NCI-H2081 (cell line): ENCODE measurements around the gene ABR.
"Not testable (repeated sequence)": the region's sequence is repeated elsewhere in the genome, so short reads cannot be mapped to it uniquely, and the experiment has no call there.

Experiments
- DNase-seq, 2 experiments: peaks; one replicate each; lab custom pipeline; 2025; lab: John Stamatoyannopoulos, UW

The ABR gene

DNA sequence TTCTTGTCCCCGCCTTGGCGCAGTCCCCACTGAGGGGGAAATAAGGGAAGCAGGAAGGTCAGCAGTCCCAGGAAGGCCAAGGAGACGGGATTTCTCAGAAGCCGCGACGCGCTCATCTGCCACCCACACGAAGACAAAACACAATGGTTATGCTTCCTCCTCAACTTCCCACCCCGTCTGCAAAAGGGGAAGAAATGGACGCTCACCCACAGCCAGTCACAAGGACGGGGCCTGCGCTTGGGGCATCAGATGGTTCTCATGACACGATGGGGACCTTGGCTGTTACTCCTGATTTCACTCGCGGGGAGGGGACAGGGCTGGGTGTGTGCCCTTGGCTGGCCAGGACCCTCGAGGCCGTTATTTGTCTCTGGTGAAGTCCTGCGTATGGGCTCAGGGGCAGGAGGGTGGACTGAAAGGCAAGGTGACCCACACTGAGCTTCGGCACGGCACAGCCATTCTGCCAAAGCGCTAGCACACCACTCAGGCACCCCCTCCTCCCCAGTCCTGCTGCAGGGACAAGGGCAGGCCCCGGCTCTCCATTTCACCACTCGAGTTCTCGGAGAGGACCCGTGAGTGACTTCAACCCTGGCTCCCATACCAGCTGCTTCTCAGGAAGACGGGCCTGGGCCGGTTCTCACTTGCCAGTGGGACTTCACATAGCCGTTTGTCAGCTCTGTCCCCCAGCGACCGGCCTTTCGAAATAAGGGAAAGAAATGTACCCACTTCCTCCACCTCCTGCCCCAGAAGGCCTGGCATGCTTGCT is 84.5 kb downstream of the ABR start:
- DNase-seq = no peak

DNA sequence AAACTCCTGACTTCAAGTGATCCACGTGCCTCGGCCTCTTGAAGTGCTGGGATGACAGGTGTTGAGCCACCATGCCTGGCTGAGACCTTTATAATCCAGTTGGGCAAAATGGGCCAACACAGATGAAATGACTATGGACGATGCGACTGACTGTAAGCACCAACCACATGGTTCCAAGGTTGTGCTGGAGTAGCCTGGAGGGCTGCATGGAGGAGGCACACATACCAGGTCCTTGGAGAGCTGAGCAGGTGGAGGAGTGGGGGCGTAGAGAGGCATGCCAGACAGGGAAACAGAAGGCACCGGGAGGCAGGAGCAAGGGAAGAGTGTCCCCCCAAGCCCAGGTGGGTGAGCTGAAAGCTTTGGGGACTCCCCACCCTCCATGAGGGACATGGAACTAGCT is 85.2 kb downstream of the ABR start:
- no peak for DNase-seq

DNA sequence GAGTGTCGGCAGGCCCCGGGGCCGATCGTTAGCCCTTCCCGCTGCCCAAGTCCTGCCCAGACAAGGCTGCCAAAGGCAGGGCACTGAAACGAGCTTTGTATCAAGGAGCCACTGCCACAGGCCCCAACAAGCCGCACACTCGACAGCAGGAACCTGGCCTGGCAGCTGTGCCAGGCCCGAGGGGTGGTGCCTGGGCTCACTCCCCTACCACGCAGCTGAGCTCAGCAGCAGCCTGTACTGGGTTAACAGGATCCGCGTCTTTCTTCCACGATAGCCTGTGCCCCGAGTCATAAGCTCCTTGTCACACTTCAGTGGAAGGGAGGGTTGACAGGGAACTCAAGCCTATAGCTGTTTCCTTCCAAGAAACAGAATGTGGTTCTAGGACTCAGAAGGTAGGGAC is 87.9 kb downstream of the ABR start:
- no peak for DNase-seq

DNA sequence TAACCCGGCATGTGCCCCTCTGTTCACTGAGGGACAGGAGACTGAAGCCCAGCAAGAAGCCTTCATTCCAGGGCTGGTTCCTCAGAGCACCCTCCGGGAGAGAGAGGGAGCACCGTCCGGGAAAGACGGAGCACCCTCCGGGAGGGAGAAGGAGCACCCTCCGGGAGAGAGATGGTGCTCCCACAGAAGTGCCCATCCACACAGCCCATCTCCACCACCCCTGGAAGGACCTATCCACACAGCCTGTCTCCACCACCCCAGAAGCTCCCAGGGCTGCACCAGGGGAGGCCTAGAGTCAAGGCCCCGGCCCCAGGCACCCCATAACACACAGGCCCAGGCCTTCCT is 88.6 kb downstream of the ABR start:
- DNase-seq = no peak

DNA sequence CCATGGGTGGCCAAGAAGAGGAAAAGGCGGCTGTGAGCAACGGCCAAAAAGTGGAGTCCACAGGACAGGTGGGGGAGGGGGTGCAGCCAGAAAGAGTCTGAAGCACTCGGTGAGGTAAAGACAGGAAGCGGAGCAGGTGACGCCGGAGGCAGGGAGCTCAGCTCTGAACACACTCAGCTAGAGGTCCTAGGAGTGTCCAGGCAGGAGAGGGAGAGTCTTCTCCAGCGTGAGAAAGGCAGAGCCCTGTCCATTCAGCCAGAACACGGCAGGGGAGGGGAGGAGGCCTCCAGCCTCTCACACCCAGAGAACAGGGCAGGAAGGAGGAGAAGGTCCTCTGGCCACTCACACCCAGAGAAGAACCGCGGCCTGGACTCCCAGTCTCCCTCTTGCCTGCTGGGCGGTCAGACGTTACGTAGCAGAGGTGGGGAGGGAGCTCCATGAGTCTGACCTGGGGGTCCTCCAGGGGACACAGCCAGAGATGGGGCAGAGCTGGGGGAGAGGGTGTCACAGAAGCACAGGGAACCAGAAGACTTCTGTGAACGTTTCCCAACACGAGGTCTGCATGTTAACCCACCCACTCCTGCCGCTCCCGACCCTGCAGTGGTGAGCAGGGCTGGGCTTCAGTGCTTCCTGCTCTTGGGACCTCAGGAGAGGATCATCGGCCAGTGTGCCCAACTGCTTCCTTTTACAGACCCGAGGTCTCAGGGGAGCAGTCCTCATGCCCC is 89.2 kb downstream of the ABR start:
- no peak for DNase-seq

DNA sequence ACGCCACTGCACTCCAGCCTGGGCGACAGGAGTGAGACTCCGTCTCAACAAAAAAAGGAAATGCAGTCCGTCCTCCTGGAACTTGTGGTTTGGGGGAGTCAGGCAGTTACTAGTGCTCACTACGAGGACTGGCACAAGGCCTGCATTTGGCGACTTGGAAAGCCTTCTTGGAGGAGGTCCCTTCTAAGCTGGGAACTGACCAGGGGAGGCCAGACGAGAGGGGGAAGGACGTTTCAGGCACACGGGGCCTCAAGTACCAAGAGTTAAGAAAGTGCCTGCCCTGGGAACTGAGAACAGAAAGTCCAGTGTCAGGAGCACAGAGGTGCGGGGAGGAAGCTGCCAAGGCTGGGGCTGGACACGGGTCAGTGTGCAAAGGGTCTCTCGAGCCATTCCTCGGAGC is 89.9 kb downstream of the ABR start:
- DNase-seq = no peak

DNA sequence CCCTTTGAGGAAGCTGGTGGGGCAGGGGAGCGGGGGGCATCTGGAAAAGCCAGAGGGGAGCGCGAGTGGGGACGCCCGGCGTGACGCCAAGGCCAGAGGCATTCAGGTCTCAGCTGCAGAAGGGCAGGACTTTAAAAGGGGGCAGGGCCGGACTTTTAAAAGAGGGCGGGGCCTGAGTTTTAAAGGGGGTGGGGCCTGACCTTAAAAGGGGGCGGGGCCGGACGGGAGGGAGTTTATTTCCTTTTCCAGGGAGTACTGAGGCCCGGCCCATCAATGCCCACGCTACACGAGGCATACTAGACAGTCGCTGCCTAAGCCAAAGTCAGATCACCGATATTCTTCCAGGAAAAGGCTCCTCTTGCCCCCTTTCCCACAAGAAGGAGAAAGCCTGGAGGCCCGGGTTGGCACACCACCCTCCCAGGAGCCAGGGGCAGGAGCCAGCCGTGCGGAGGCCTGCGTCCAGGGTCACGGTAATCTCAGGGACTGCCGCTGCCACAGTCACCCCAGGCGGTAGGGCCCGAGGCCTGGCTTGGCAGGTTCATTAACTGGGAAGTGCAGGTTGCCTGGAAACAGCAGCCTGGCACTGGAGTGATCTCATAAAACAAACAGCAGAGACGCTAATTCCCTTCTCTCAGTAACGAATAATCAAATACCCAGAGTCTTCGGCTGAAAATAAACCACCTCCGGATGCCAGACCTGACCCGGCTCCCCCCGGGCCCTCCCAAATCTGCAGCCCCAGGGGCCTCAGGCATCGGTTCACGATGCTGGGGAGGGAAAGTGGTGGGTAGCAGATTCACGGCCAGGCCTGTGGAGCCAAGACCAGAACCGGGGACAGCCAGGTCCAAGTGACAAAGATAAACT is 92.2 kb downstream of the ABR start:
- DNase-seq = peak; percentile 86 to 94

DNA sequence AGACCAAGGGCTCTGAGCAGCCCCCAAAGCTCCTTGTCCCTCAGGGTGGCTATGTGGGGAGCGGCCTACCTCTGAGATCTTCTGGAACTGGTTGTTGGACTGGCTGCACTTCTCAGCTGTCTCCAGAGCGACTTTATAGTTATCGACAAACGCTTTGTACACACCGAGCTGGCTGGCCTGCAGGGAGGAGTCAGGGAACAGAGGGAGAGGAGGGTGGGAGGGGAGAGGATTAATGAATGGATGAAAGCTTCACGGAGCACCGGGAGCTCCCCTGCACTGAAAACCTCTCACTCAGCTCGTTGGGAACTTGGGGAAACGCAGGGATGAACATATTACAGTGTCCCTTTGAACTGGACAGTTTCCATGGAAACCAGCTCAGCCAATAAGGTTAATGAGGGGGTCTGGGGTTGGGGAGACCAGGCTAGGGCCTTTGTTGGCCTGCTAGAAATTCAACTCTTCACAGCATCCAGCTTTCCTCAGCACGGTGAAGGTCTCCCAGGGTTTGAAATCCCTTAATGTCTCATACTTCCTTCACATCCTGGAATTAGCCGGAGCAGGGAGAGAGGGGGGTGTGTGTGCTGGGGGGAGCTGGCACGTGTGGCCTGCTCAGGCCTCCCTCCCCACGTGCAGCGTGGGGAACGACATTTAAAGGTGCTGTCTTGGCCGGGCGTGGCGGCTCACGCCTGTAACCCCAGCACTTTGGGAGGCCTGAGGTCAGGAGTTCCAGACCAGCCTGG is 96.2 kb downstream of the ABR start:
- no peak for DNase-seq

DNA sequence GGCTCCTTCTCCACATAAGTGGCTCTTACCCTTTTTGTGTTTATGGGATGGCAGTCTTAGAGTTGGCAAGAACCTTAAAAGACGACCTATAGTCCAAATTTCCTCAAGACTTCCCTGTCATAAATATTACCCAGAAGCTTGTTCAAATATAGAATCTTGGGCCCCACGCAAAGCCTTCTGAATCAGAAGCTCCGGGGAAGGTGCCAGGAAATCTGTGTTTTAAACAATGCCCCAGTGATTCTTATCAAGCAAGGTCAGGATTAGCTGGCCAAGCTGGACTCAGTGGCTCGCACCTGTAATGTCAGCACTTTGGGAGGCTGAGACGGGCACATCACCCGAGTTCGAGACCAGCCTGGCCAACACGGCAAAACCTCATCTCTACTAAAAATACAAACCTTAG is 97.2 kb downstream of the ABR start:
- no peak for DNase-seq

DNA sequence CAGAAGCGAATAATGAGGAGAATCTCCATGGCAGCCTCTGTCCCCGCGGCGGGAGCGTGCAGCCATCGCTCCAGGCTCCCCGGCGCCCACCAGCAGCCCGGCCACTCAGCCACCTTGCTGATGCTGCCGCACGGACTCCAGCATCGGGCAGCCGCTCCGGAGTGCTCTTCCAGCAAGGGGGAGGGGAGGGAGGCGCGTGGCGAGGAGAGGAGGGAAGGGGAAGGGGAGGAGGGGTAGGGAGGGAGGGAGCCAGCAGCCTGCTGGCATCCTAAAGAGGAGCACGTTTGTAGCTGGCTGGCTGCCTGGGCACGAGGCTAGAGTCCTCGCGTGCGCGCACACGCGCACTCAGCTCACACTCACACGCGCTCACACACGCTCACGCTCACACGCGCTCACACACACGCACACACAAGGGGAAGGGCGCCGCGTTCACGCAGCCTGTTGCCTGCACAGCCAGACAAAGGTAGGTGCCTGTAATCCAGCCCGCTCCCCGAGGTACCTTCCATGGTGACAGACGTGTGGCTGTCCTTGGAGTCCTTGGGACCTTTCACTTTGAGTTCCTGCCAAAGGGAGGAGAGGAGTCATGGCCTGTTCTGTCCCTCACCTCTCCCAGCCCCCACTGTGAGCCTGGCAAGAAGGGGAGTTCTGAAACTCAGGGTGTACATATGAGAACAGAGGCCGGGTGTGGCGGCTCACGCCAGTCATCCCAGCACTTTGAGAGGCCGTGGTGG is 100.8 kb downstream of the ABR start:
- DNase-seq = peak; percentile 65 to 80

DNA sequence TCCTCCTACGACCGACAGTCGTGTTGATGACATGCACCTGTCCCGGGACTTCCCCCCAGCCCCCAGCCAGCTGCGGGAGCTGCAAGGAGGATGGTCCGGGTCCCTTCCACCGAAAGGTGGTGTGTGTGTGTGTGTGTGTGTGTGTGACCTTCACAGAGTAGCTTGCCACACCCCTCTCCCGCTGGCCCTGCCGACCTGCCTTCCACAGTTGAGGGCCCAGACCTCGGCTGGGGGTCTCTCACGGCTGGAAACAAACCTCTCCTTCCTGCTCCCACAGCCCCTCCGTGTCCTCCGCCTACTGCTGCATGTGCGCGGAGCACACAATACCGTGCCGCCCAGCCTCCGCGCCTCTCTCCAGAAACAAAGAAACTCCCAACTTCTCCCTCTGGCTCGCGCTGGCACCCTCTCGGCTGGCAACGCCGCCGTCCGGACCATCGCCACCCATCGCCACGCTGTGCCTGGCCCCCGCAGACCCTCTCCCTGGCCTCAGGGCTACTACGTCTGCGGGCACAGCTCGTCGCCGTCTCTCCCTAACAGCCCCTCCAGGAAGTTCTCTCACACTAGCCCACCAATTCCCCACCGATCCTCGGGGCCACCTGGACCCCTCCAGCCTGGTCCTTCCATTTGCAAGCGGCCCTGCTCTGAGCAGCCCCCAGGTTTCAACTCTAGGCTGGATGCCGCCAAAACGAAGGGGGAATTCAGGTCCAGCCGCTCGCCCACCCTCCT is 101.6 kb downstream of the ABR start:
- peak in 1 of 2 experiments; percentile 36 for DNase-seq

DNA sequence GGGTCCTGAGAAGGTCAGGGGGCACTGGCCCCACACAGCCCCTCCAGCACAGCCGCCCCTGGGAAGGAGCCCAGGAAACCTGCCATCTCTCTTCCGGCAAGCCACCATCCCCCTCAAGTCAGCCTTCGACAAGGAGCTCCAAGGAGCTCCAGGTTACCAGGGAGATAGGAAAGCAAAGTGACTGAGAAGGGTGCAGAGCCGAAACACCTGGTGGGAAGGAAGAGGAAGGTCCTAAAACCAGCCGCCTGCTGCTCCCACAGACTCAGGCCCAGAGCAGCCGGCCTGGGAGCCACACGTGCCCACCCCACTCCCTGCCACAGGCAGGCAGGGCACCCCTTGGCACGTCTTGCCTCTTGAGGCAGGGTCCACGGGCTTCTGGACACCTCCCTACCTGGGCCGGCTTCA is 102.2 kb downstream of the ABR start:
- peak in 1 of 2 experiments; percentile 31 for DNase-seq

DNA sequence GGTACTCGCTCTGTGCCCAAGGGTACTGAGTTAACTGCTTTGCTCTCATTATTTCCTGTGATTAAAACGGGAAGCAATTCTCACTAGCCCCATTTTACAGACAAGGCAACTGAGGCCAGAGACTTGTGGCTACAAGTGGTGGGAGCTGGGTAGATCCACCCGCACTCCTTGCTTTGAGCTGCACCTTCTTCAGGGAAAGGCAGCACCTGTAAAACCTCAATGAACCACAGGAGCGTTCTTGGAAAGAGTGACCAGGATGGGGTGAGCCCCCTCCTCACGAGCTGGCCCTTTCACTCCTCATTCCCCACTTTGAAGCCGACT is 102.8 kb downstream of the ABR start:
- DNase-seq = no peak

DNA sequence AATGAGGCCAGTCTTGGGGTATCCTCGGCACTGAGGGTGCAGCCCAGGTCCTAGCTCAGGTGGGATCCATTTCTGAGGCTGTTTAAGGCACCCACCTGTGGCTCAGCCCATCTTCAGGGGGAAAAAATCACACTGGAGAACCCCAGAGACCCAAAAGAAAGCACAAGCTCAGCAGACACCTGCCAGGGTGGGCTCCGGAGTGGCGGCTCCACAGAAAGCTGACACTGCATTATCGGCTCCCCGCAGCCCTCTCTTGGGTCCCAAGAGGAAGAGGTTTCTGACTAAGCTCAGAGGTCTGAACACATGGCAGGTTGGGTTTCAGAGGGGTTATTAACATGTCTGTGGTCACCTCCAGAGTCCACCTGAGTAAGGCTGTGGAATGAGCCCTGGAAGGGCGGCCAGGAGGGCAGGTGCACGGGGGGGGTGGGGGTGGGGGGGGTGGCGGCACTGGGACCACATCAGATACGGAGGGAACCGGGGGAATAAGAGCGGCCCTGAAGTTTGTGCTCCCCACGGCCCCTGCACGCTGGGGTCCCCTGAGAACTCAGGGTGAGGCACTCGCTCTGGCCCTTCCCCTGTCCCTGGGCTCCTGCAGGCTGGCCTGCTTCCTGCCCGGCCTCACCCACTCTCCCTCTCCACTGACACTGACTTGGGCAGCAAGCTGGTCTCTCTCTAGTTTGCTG is 103.3 kb downstream of the ABR start:
- no peak for DNase-seq

DNA sequence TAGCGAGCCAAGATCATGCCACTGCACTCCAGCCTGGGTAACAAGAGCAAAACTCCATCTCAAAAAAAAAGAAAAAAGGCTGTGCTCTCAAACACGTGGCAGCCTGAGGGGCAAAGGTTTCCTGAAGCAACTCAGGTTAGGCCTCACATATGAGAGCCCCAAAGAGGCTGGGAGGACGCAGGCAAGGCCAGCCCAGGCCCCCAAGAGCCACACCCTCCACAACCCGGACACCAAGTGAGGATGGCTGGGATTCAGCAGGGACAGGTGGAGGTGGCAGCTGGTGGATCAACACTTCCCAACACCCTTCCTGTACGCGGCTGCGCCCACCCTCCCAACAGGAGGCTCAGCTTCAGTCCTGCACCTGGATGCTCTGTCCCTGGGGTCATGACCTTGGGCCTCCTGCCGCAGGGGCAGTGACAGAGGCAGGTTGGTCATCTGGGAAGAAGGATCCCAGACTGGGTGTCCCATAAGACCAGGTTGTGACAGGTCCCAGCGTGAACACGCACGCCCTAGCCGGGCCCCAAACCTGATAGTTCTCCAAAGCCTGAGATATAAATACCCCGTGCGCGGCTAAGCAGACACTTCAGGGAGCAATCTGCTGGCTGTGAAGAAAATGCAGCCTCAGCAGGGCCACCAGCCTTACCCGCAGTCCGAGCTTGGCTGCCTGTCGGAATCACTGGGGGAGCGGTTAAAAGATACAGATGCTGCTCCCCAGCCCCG is 104.7 kb downstream of the ABR start:
- DNase-seq = no peak

DNA sequence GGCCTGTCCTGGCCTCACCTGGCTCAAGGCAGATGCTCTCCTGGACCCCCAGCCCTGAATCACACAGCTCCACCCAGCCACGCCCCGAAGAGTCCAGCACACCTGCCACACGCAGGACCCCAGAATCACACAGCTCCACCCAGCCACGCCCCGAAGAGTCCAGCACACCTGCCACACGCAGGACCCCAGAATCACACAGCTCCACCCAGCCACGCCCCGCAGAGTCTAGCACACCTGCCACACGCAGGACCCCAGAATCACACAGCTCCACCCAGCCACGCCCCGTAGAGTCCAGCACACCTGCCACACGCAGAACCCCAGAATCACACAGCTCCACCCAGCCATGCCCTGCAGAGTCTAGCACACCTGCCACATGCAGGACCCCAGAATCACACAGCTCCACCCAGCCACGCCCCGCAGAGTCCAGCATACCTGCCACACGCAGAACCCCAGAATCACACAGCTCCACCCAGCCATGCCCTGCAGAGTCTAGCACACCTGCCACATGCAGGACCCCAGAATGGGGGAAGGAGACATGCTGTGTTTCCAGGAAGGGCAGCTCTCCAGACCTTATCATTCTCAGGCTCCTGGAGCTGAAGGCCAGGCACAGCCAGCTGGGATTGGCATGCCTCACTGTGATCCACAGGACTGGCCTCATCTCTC is 105.7 kb downstream of the ABR start:
- not testable (repeated sequence) for DNase-seq

DNA sequence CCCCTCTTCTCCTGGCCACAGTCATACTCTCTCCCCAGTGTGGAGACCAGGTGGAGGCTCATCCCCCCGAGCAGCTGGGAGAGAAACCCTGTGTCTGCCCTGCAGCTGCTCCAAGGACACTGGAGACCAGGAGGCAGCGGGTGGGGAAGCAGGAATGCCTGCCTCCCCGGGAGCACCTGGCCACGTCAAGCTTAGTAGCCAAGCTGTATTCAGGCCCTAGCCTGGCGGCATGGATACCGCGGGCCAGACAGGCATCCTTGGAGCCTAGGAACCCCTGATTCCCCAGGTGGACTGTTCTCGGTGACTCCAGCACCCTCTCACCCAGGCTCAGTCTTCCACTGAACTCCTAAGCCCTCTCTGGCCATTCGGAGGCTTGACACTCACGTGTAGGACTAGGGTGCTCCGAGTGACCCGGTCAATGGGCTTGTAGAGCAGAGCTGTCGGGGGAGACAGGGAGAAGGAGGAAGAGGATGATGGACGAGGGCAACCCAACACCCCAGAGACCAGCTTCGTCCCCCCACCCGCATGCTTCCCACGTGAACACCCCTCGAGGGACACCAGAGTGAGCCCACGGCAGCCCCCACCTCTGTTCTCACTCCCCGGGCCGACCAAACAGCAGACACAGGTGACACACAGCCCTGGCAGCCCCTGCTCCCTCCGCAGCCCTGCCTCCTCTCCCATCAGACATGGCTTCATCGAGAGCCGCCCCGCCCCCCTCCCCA is 106.4 kb downstream of the ABR start:
- peak; percentile 37 to 56 for DNase-seq

DNA sequence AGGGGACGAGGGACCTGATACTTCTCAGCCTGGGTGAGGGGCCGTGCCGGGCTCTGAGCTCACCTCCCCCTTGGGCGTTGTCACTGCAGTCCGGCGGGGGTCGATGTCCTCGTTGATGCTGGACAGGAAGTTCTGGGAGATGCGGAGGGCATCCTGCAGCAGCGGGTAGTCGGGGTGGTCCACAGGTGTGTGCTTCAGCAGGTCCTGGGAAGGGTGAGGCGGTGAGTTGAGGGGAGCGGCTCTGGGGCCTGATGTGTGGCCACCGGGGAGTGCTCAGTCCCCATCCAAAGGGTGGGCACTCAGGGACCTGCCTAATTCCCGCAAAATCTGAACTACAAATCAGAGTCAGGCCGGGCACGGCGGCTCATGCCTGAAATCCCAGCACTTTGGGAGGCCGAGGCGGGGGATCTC is 107.2 kb downstream of the ABR start:
- no peak for DNase-seq
